GM12864 (cell line): ENCODE data around the gene MRRF.

Experiments
- DNase-seq: peaks from one replicate; pipeline ENCODE4 v3.0.0-alpha.2; 2011; ENCODE audit warnings: low read depth
- H3K4me3 ChIP-seq: 2 replicates; pipeline ENCODE4 v1.5.1; 2011; ENCODE audit warnings: mild to moderate bottlenecking, low read depth, low read length, control low read depth
- TF ChIP-seq, protein P1 (sequence below): IDR thresholded peaks from 2 replicates; pipeline ENCODE4 v1.5.1; 2011; ENCODE audit warnings: low read depth, mild to moderate bottlenecking, moderate library complexity, low read length, control low read depth, inconsistent platforms; ENCODE audit errors: missing control alignments

The MRRF gene

DNA sequence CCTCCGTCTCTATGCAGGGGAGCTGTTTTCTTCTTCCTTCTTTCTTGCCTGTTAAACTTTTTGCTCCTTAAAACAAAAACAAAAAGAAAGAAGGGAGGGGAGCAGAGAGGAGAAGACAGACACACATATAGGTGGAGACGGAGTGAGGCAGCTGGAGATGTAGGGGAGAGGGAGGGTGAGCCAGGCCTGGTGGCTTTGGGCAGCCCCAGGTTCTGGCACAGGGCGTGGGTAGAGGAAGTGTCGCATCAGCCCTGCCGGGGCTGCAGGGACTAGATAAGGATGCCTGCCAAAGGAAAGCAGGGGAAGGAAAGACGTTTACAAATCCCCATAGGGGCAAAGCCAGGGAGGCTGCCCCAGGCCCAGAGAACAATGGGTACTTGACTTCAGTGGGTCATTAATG lies 67.4 kb downstream of the MRRF start:
- no peak overlapping the region for H3K4me3 ChIP-seq
- TF ChIP-seq, protein P1, sequence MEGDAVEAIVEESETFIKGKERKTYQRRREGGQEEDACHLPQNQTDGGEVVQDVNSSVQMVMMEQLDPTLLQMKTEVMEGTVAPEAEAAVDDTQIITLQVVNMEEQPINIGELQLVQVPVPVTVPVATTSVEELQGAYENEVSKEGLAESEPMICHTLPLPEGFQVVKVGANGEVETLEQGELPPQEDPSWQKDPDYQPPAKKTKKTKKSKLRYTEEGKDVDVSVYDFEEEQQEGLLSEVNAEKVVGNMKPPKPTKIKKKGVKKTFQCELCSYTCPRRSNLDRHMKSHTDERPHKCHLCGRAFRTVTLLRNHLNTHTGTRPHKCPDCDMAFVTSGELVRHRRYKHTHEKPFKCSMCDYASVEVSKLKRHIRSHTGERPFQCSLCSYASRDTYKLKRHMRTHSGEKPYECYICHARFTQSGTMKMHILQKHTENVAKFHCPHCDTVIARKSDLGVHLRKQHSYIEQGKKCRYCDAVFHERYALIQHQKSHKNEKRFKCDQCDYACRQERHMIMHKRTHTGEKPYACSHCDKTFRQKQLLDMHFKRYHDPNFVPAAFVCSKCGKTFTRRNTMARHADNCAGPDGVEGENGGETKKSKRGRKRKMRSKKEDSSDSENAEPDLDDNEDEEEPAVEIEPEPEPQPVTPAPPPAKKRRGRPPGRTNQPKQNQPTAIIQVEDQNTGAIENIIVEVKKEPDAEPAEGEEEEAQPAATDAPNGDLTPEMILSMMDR, result no peak
- DNase-seq, result no peak

DNA sequence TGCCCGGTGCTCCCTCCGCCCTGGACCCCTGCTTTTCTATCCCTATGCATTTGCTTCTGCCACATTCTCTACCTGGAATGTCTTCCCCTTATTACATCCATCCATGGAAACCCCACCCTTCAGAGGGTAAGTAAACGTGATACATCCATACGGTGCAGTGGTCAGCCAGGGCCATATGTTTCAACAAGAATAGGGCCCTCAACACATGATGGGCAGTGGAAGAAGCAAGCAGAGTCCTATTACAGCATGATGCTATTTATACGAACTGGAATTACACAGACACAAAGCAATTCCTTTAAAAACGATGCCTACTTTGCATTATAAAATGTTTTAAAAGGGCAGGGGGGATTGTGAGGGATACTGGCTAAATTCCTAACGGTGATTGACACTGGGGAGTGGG lies 68.0 kb downstream of the MRRF start:
- H3K4me3 ChIP-seq, result no peak overlapping the region
- TF ChIP-seq, protein P1, result no peak
- no peak for DNase-seq

DNA sequence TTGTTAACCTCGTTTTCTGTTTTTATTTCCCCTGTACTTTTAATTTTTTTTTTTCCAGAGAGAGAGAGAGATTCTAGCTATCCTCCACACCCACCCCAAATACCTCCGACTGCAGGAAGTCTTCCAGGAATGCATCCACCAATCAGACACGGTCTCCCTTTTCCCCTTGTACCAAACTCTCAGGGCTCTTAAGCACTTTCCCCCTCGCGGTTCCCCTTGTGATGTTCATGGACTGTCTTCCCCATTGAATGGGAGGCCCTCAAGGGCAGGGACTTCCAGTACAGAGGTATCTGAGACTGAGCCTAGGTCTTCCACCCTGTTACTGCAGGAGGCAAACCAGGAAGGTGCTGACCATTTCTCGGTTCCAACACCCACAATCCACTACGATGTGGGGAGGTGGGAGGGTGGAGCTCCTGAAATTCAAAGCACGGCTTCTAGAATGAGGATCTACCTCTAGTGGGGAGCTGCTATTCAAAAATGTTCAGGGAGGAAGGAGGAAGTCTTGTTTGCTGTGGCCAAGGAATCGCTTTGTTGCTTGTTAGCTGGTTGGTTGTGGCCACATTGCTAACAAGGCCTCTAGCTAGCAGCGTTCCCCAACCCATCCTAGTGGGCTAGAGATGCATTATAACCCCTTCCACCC lies 68.6 kb downstream of the MRRF start:
- TF ChIP-seq, protein P1, result no peak
- no peak overlapping the region for H3K4me3 ChIP-seq
- DNase-seq, result no peak

DNA sequence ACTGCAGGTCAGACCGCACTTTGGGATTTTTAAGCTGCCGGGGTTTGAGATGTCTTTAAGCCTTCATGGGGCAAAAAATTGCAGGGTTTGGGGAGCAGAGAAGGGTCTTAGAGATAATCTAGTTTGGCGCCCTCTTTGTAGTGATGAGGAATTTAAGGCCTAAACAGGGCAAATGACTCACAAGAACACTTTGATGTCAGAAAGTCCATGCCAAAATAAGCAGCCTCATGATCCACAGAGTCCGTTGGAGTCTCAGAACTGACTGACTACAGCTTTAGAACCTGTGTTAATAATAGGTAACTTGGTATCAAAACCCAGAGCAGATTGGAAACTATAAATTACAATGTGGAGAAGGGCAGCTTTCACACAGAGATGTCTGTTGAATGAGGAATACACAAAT lies 70.2 kb downstream of the MRRF start:
- TF ChIP-seq, protein P1, result no peak
- no peak for DNase-seq
- no peak overlapping the region for H3K4me3 ChIP-seq

DNA sequence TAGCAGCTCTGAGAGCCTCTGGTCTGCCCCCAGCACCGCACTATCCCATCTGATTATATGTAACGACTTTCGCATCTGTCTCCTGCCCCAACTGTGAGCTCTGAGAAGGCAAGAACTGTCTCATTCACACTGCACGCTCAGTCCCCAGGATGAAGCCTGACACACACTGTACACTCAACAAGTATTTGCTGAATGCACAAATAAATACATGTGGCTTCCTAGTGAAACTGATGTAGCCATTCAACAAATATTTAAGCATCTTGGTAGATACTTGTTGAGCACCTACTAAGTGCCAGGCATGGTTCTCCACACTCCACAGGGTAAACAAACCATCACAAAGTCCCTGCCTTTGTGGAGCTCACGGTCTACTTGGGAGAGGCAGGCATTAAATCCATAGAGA lies 71.5 kb downstream of the MRRF start:
- DNase-seq, result no peak
- TF ChIP-seq, protein P1, result no peak
- no peak overlapping the region for H3K4me3 ChIP-seq

DNA sequence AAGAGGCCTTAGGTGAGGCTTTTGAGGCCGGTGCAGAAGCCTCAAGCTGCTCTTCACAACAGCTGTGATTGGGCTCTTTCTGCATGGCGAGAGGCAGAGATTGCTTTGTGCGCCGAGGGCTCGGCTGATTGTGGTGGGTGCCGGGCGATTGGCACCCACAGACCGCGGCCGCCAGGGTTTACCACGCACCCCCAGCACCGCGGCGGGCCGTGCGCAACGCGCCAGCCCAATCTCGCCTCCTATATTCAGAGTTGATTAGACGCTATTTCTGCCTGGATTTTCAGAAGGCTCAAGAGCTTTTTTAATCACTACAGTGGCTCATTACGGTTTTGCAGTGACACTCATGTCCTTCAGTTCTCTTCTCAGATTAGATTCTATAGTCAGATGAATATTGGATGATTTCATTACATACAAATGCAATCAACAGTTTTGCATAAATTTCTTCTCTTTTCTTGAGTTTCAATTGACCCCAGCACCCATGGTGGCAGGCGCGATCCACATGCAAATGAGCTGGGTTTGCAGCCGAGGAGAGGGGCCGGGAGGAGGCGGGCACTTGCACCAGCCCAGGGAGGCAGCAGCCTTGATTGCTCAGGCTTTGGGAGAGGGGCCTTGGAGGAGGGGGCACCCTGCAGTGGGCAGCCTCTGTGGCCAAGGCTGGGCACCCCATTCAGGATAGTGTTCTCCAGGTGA lies 72.3 kb downstream of the MRRF start:
- no peak overlapping the region; the same call in 1 of the 2 replicates for H3K4me3 ChIP-seq
- TF ChIP-seq, protein P1, result no peak
- no peak for DNase-seq

DNA sequence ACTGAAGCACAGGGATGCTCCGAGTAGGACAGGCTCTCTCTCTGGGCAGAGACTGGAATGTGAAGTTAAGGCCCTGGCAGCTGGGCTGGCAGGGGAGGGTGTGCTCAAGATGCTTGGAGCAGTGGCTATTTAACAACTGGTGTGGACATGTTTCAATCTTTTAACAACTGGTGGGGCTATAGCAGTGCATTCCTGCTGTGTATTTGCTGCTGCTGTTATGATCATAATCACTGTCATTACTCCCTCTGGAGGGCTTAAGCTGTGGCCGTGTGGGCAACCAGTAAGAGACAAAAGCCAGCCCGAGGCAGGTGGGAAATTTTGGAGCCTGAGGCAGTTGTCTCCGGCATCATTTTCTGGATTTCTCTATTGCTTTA lies 72.9 kb downstream of the MRRF start:
- no peak overlapping the region for H3K4me3 ChIP-seq
- DNase-seq, result no peak
- TF ChIP-seq, protein P1, result no peak
